B cell (primary cell): ENCODE data around the gene GPRASP2. TPM values are rescaled to one million over a fixed set of nuclear protein-coding genes. Genes with fewer than 3 reads are reported as not detected.

Source experiments
- ATAC-seq: fragments of 200-7000 bp; cut with Tn5 transposase; one replicate; pipeline ENCODE4 v1.10.0; 2021; ENCODE audit warnings: low read depth, mild to moderate bottlenecking, moderate number of reproducible peaks, moderate library complexity
- CTCF ChIA-PET: fragments of 350-600 bp; sonication (Branson Sonifier 250); formaldehyde crosslinking; loops from one replicate; lab custom pipeline; 2021; ENCODE audit warnings: antibody characterized with exemption, inconsistent platforms; lab: Charles Lee
- POLR2A ChIA-PET: fragments of 350-600 bp; sonication (Branson Sonifier 250); formaldehyde crosslinking; loops from one replicate; lab custom pipeline; 2021; ENCODE audit warnings: antibody characterized with exemption; lab: Charles Lee
- DNase-seq: peaks from one replicate; pipeline ENCODE4 v3.0.0; 2013
- H2AFZ ChIP-seq: 2 replicates; pipeline ENCODE4 v1.6.1; 2012; ENCODE audit warnings: mild to moderate bottlenecking, low read depth, low read length; ENCODE audit not compliant: insufficient read depth, poor library complexity, severe bottlenecking
- H3K27ac ChIP-seq, 2 donors: 1 replicate in 1 of 2; 2 replicates in 1 of 2; pipeline ENCODE4 v1.5.1; 2012 to 2013; ENCODE audit warnings: low read length in 2 of 2, mild to moderate bottlenecking in 2 of 2, moderate library complexity in 1 of 2
- H3K27me3 ChIP-seq, 4 experiments: fragments of 200-600 bp in 1 of 4; sonication (generic) in 1 of 4; replicated peaks in 1 of 4; 1 replicate in 2 of 4; 2 replicates in 2 of 4; pipeline versions ENCODE4 v1.6.1 to v1.7.0; 2013 to 2016; ENCODE audit warnings: low read length in 3 of 4, mild to moderate bottlenecking in 2 of 4, mixed read lengths in 1 of 4, moderate library complexity in 1 of 4; ENCODE audit not compliant: insufficient read depth in 4 of 4, control insufficient read depth in 3 of 4; ENCODE audit errors: control extremely low read depth in 1 of 4
- H3K36me3 ChIP-seq, 2 experiments: replicated peaks in 1 of 2; 1 replicate in 1 of 2; 2 replicates in 1 of 2; pipeline versions ENCODE4 v1.6.1 to v1.7.1; 2013; ENCODE audit warnings: low read length in 1 of 2; ENCODE audit not compliant: insufficient read depth in 2 of 2, control insufficient read depth in 1 of 2; ENCODE audit errors: control extremely low read depth in 1 of 2, extremely low read depth in 1 of 2
- H3K4me1 ChIP-seq, 2 donors: fragments of 200-600 bp in 1 of 2; sonication (generic) in 1 of 2; 1 replicate in 1 of 2; 2 replicates in 1 of 2; pipeline versions ENCODE4 v1.5.1 to v1.6.1; 2013 to 2017; ENCODE audit warnings: low read length in 2 of 2; ENCODE audit not compliant: control insufficient read depth in 2 of 2, insufficient read depth in 2 of 2
- H3K4me2 ChIP-seq: replicated peaks from 2 replicates; pipeline ENCODE3; 2012; ENCODE audit warnings: mild to moderate bottlenecking, low read depth, low read length; ENCODE audit not compliant: poor library complexity, severe bottlenecking
- H3K4me3 ChIP-seq, 5 experiments: fragments of 200-600 bp in 1 of 5; sonication (generic) in 1 of 5; 1 replicate in 3 of 5; 2 replicates in 2 of 5; pipeline versions ENCODE4 v1.5.1 to v1.7.0; 2011 to 2016; ENCODE audit warnings: low read length in 4 of 5, mild to moderate bottlenecking in 4 of 5, low read depth in 2 of 5, control low read depth in 1 of 5, moderate library complexity in 1 of 5; ENCODE audit not compliant: insufficient read depth in 1 of 5; ENCODE audit errors: control extremely low read depth in 1 of 5, extremely low read depth in 1 of 5
- H3K79me2 ChIP-seq: fragments of 200-600 bp; sonication (generic); one replicate; pipeline ENCODE4 v1.6.0; 2016; ENCODE audit warnings: low read length; ENCODE audit not compliant: control insufficient read depth, insufficient read depth
- H3K9ac ChIP-seq: fragments of 200-600 bp; sonication (generic); 2 replicates; pipeline ENCODE4 v1.6.1; 2017; ENCODE audit warnings: mild to moderate bottlenecking, low read length, moderate library complexity
- H3K9me3 ChIP-seq, 3 donors: one replicate each; pipeline versions ENCODE4 v1.6.1 to v1.7.1; 2013; ENCODE audit warnings: low read length in 2 of 3; ENCODE audit not compliant: control insufficient read depth in 2 of 3, insufficient read depth in 1 of 3; ENCODE audit errors: control extremely low read depth in 1 of 3
- H4K20me1 ChIP-seq: 2 replicates; pipeline ENCODE4 v1.6.0; 2012; ENCODE audit warnings: mild to moderate bottlenecking, low read length; ENCODE audit not compliant: insufficient read depth, control insufficient read depth, poor library complexity, severe bottlenecking
- H3K27ac Mint-ChIP-seq: one replicate; pipeline ENCODE4 v1.8.0; 2021; ENCODE audit warnings: mixed read lengths
- H3K27me3 Mint-ChIP-seq: one replicate; pipeline ENCODE4 v1.8.0; 2021; ENCODE audit warnings: mixed read lengths
- H3K4me1 Mint-ChIP-seq: one replicate; pipeline ENCODE4 v1.8.0; 2021; ENCODE audit warnings: mixed read lengths
- H3K4me3 Mint-ChIP-seq: one replicate; pipeline ENCODE4 v1.8.0; 2021; ENCODE audit warnings: mixed read lengths
- H3K9me3 Mint-ChIP-seq: one replicate; pipeline ENCODE4 v1.8.0; 2022; ENCODE audit warnings: mixed read lengths; ENCODE audit not compliant: insufficient read depth
- EZH2 ChIP-seq: IDR thresholded peaks from 2 replicates; pipeline ENCODE4 v1.6.1; 2012; ENCODE audit warnings: borderline replicate concordance, low read depth, mild to moderate bottlenecking, moderate library complexity, low read length; ENCODE audit not compliant: insufficient read depth, poor library complexity, severe bottlenecking
- WGBS: methylation state at CpG from one replicate; pipeline ENCODE4 v1.1.5; 2013; ENCODE audit warnings: missing lambda C conversion rate; ENCODE audit not compliant: insufficient coverage; 5-methylcytosine and 5-hydroxymethylcytosine counted together
- intact Hi-C: fragments of 100-400 bp; cut with micrococcal nuclease; formaldehyde crosslinking; loops from one replicate; pipeline ENCODE4 v1.10.0; 2022
- polyA plus RNA-seq: library from polyadenylated mRNA; depleted of rRNA; stranded (reverse); fragments of >200 nt; gene quantifications from 2 replicates; pipeline ENCODE4 v1.2.3, GENCODE V29; 2012
- total RNA-seq, 2 donors: library from RNA; stranded (reverse); fragments of 120-200 nt in 1 of 2; gene quantifications; 1 replicate in 1 of 2; 2 replicates in 1 of 2; pipeline versions ENCODE4 v1.2.3 to v1.2.4, GENCODE V29; 2013 to 2022
- TF ChIP-seq, protein P1 (sequence below): fragments of 200-600 bp; IDR thresholded peaks from one replicate; pipeline ENCODE4 v1.8.0; 2022; ENCODE audit warnings: antibody characterized with exemption, mild to moderate bottlenecking

Gene GPRASP2
- total and polyA plus RNA-seq, 2 donors (not counting 1 experiment from before 2014, with no cell fraction given), result 0.15 to 0.59 TPM

GRCh38 chrX:102728646-102729045 is 16.4 kb downstream of the GPRASP2 start:
- WGBS, result no CpG with 5 or more reads among the region's 1 CpG
- Mint-ChIP-seq H3K9me3 (no peaks in the 10 kb centered on the region), H3K4me1 (no peaks in the 10 kb centered on the region), H3K27ac (no peak overlapping the region), H3K27me3 (no peaks in the 10 kb centered on the region), H3K4me3 (no peak overlapping the region)
- no peaks in the 10 kb centered on the region for H3K79me2 ChIP-seq
- ATAC-seq (no peak), DNase-seq (no peak)
- no peak overlapping the region for H3K4me3 ChIP-seq
- H4K20me1 ChIP-seq, result no peaks in the 10 kb centered on the region
- ChIA-PET POLR2A (no interaction called here), CTCF (no interaction called here)
- no peak overlapping the region for H3K4me2 ChIP-seq
- no peak overlapping the region for H3K27ac ChIP-seq
- no peaks in the 10 kb centered on the region for H3K4me1 ChIP-seq
- no peaks in the 10 kb centered on the region for H3K9me3 ChIP-seq
- TF ChIP-seq, protein P1, sequence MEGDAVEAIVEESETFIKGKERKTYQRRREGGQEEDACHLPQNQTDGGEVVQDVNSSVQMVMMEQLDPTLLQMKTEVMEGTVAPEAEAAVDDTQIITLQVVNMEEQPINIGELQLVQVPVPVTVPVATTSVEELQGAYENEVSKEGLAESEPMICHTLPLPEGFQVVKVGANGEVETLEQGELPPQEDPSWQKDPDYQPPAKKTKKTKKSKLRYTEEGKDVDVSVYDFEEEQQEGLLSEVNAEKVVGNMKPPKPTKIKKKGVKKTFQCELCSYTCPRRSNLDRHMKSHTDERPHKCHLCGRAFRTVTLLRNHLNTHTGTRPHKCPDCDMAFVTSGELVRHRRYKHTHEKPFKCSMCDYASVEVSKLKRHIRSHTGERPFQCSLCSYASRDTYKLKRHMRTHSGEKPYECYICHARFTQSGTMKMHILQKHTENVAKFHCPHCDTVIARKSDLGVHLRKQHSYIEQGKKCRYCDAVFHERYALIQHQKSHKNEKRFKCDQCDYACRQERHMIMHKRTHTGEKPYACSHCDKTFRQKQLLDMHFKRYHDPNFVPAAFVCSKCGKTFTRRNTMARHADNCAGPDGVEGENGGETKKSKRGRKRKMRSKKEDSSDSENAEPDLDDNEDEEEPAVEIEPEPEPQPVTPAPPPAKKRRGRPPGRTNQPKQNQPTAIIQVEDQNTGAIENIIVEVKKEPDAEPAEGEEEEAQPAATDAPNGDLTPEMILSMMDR, result no peak
- TF ChIP-seq EZH2, result no peak
- H2AFZ ChIP-seq, result no peak overlapping the region
- no peaks in the 10 kb centered on the region for H3K27me3 ChIP-seq
- H3K36me3 ChIP-seq, result no peaks in the 10 kb centered on the region
- H3K9ac ChIP-seq, result no peak overlapping the region
- intact Hi-C loops, result no loop called here

- TF ChIP-seq, protein P1, result no peak
- no peak for TF ChIP-seq EZH2
- ChIA-PET CTCF (no interaction called here), POLR2A (no interaction called here)
- H3K27me3 ChIP-seq, result no peaks in the 10 kb centered on the region
- no peak overlapping the region for H2AFZ ChIP-seq
- H3K4me3 ChIP-seq, result no peak overlapping the region
- intact Hi-C loops, result no loop called here
- H3K27ac Mint-ChIP-seq, result no peak overlapping the region
- H3K4me1 Mint-ChIP-seq, result no peaks in the 10 kb centered on the region
- H3K4me1 ChIP-seq, result no peaks in the 10 kb centered on the region
- no peaks in the 10 kb centered on the region for H3K9me3 ChIP-seq
- H3K79me2 ChIP-seq, result no peaks in the 10 kb centered on the region
- H3K4me2 ChIP-seq, result no peak overlapping the region
- H4K20me1 ChIP-seq, result no peaks in the 10 kb centered on the region
- DNase-seq (no peak), ATAC-seq (no peak)
- H3K27me3 Mint-ChIP-seq, result no peaks in the 10 kb centered on the region
- WGBS, result 96% methylated on average over 4 of the region's 7 CpGs
- no peaks in the 10 kb centered on the region for H3K9me3 Mint-ChIP-seq
- no peak overlapping the region for H3K27ac ChIP-seq
- H3K36me3 ChIP-seq, result no peaks in the 10 kb centered on the region
- no peak overlapping the region for H3K9ac ChIP-seq
- H3K4me3 Mint-ChIP-seq, result no peak overlapping the region
Observed at GRCh38 chrX:102739657-102740056, 27.4 kb downstream of the GPRASP2 start.
